HG03095 (cell line): Measurements from ENCODE around the gene CRYZL1.

Experiments
- ATAC-seq: cut with Tn5 transposase; IDR thresholded peaks from one replicate; pipeline ENCODE4 v1.9.1; 2021; ENCODE audit warnings: moderate library complexity; ENCODE audit not compliant: unreplicated experiment

The CRYZL1 gene

GRCh38 chr21:33662046-33662445 lies 20.5 kb upstream of the CRYZL1 start:
- no peak for ATAC-seq

DNA sequence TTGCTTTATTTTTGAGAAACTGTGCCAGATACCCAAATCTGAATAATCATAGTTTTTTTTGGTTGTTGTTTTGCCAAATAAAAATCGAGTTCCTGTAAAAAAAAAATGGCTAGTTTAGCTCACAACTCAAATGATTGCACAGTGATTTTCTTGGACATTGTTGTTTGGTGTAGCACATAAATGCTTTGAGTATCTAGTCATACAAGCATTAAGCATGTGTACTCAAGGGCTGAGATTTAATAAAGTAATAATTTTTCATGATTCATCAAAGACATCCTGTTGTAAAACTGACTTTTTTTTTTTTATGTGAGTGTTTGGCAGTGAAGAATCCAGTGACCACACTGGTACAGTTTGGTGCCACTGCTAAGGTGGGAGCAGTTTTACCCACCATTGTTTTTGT lies 19.6 kb upstream of the CRYZL1 start:
- ATAC-seq, result no peak

GRCh38 chr21:33660406-33660805 lies 18.9 kb upstream of the CRYZL1 start:
- no peak for ATAC-seq

DNA sequence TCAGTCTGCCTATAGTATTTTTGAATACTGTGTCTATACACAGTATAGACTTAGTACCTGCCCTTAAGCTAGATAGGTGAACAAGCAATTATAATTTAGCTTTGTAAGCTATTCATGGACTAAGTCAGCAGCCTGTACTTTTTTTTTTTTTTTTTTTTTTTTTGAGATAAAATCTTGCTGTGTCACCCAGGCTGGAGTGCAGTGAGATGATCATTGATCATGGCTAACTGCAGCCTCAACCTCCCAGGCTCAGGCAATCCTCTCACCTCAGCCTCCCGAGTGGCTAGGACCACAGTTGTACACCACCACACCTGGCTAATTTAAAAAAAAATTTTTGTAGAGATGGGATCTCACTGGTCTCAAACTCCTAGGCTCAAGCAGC lies 18.0 kb upstream of the CRYZL1 start:
- ATAC-seq, result no peak

DNA sequence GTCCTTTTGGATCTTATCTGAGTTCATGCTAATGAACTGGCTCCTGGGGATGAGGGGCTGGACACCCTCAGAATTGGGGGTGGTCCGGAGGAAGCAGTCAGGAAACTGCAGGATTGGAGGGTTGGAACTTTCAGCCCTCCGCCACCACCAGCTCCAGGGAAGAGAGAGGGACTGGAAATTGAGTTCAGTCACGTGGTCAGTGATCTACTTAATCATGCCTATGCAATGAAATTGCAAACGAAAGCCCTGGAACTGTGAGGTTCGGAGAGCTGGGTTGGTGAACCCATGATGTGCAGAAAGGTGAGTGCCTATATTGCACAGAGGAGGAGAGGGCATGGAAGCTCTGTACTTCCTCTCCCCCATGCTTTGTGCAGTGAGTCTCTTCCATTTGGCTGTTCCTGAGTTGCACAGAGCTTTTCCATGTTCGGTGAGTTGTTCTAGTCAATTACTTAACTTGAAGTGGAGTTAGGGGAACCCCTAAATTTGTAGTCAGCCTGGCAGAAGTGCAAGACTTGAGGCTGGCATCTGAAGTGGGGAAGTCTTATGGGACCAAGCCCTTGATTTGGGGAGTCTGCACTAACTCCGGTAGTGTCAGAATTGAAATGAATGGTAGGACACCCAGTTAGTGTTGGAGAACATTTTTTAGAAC lies 17.5 kb upstream of the CRYZL1 start:
- no peak for ATAC-seq

DNA sequence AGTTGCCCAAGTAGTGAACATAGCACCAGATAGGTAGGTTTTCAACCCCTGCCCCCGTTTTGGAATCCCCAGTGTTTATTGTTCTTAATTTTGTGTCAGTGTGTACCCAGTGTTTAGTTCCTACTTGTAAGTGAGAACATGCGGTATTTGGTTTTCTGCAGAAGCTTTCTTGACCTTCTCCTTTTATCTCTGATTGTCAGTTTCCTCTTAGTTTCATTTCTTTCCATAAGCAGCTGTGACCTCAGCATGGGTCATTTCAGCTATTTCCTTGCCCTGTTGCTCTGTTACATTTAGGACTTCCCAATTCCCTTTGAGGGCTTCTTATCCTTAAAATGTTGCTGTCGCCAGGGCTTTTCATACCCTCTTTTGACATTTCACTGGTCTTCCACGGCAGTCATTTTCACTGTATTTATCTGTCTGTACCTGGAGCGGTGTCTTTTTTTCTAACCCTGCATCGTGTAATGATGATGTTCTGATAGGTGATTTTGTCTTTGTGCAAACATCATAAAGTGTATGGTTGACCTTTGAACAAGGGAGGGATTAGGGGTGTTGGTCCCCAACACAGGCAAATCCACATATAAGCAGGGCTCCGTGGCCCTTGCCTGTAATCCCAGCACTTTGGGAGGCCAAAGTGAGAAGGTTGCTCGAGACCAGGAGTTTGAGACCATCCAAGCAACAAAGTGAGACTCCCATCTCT lies 15.7 kb upstream of the CRYZL1 start:
- no peak for ATAC-seq

- no peak for ATAC-seq
Observed at GRCh38 chr21:33655588-33656221, 14.2 kb upstream of the CRYZL1 start.

DNA sequence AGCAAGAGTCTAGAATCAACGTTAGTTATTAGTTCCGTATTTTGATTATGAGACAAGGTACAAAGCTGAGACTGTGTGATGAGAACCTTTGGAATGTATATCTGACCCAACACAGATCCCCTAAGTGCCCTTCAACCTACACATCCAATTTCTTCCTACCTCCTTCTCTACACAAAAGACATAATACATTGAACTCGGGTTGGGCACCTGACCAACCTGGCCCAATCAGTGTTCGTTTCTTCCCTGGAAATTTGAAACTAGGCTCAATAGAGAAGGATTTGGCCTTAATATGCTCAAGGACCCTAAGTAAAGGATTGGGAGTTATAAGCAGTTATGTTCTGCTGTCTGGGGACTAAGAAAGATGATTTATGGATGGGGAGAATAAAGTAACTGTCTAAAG lies 12.9 kb upstream of the CRYZL1 start:
- ATAC-seq, result no peak

GRCh38 chr21:33651965-33652680 lies 10.6 kb upstream of the CRYZL1 start:
- no peak for ATAC-seq

- no peak for ATAC-seq
Observed at GRCh38 chr21:33650929-33651509, 9.5 kb upstream of the CRYZL1 start.

DNA sequence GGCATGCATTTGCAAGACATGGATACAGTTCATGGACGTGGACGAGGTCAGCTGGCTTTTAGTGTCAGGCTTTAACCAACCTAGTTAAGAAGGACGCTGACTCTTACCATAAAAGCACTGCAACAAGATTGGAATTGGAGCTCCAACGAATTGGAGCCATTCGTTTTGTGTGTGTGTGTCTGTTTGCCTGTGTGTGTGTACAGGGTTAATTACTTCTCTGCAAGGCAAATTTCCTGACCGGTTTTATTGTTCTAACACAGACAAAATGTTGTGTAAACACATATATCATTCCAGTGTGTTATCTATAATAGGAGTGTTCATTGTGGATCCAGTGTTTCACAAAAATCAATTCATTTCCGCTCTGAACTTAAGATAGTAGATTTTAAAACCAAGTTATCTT lies 8.7 kb upstream of the CRYZL1 start:
- ATAC-seq, result no peak

- ATAC-seq, result no peak
Observed at GRCh38 chr21:33648555-33648954, 7.0 kb upstream of the CRYZL1 start.

GRCh38 chr21:33647587-33647986 lies 6.0 kb upstream of the CRYZL1 start:
- no peak for ATAC-seq

DNA sequence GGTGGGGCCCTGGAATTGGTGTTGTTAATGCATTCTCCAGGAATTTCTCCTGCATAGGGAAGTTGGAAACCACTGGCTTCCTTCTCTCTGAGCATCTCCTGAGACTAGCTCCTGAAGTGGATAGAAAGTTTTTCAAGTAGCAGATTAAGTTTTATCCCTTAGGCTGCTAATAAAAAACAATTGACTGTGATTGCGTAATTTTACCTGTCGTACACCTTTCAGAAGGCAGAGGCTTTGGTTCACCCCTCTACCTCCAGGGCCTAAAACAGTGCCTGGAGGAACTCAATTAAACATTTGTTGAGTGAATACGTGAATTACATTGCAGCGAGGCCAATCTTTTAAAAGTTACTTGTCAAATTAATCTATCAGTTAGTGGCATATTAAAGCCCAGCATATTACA lies 4.2 kb upstream of the CRYZL1 start:
- no peak for ATAC-seq

GRCh38 chr21:33644383-33645074 lies 3.0 kb upstream of the CRYZL1 start:
- no peak for ATAC-seq

DNA sequence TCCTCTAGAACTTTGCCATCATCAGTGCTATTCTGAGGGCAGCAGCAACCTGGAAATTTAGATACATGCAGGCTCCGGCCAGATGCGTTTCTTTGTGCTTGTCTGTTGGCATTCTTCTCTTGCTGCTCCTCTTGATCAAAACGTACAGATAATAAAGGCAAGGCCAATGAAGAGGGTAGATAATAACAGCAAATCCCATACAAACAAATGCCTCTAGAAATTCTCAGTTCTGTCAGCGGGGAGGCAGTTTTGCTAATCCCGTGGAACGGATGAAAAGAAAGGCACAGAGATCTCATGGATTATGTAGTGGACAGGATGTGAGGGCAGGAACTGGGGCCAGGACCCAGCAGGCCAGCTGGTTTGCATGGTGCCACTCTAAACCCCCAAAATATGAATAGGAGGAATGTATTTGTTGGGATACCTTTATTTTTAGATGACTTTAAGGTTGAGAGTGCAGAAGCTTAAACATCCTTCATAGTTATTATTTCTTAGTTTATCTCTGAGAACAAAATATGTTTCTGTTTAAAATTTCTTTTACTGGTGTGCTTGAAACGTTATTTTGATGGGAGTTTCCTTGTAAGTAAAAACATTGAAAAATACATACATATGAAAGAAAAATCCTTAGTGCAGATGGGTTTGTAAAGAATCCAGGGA lies 2.2 kb upstream of the CRYZL1 start:
- ATAC-seq, result no peak

GRCh38 chr21:33642896-33643657 lies 1.5 kb upstream of the CRYZL1 start:
- no peak for ATAC-seq

DNA sequence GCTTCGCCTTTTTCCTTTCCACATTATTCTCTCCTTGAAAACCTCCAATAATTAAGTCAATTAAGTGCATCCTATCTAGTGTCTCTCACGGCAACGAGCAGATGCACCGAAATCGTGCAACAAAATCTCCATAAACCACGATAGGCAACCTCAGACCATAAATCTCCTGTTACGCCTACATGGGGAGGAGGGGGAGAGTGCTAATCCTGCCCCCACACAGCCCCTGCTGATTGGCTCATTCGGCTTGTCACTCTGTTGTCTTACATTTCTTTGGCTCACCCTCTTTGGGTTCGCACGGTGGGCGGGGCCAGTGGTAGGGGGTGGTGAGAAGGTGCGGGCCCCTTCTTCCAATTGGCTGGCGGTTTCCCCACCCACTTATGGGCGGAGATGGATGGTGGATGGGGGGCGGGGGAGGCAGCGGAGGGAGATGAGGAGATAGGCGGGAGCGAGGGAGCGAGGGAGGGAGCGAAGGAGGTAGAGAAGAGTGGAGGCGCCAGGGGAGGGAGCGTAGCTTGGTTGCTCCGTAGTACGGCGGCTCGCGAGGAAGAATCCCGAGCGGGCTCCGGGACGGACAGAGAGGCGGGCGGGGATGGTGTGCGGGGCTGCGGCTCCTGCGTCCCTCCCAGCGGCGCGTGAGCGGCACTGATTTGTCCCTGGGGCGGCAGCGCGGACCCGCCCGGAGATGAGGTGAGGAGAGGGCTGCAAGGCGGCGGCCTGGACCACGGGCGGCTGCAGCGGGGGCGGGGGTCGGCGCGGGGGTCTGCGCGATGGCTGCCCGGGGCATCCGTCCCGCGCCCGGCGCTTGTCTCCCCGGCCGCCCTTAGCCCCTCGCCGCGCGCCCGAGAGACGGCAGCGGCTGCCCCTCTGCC lies 720 bp upstream of the CRYZL1 start, which contains the start of gene ITSN1:
Gene ITSN1 (plus strand): TSS at position 475 of the 869 bp plus-strand sequence. CDS start 76,328 bp downstream, outside the sequence.
- ATAC-seq, result peak; percentile 82
